Esophagus squamous epithelium (tissue), 5 donors: ENCODE measurements around the gene GATAD1. TPM values are rescaled to one million over a fixed set of nuclear protein-coding genes. Genes with fewer than 3 reads are reported as not detected.
"Not testable (repeated sequence)": the region's sequence is repeated elsewhere in the genome, so short reads cannot be mapped to it uniquely, and the experiment has no call there.

Source experiments
- DNase-seq: peaks from one replicate; lab custom pipeline; 2025; lab: John Stamatoyannopoulos, UW
- H3K27ac ChIP-seq, 4 donors: fragments of 200-600 bp; sonication (generic); one replicate each; pipeline ENCODE4 v1.5.1; 2016 to 2019; ENCODE audit warnings: mild to moderate bottlenecking in 1 of 4
- H3K27me3 ChIP-seq, 4 donors: fragments of 200-600 bp; sonication (generic); 1 replicate in 3 of 4; 2 replicates in 1 of 4; pipeline versions ENCODE4 v1.5.1 to v1.6.0; 2017 to 2021; ENCODE audit warnings: antibody characterized with exemption in 1 of 4
- H3K36me3 ChIP-seq, 3 donors: fragments of 200-600 bp; sonication (generic); one replicate each; pipeline ENCODE4 v1.5.1; 2016 to 2019
- H3K4me1 ChIP-seq, 3 donors: fragments of 200-600 bp; sonication (generic); one replicate each; pipeline ENCODE4 v1.5.1; 2017 to 2019
- H3K4me3 ChIP-seq, 4 donors: fragments of 200-600 bp; sonication (generic); 1 replicate in 3 of 4; 2 replicates in 1 of 4; pipeline ENCODE4 v1.5.1; 2016 to 2019; ENCODE audit warnings: mild to moderate bottlenecking in 2 of 4, moderate library complexity in 1 of 4
- H3K9me3 ChIP-seq, 3 donors: fragments of 200-600 bp; sonication (generic); one replicate each; pipeline ENCODE4 v1.5.1; 2016 to 2019
- CTCF ChIP-seq, 6 experiments: fragments of 450-650 bp in 4 of 6; fragments of 200-600 bp in 2 of 6; sonication (generic) in 2 of 6; IDR thresholded peaks; one replicate each; pipeline ENCODE4 v1.5.1; 2016 to 2019; ENCODE audit warnings: antibody characterized with exemption in 6 of 6, mild to moderate bottlenecking in 4 of 6, moderate library complexity in 4 of 6
- POLR2A ChIP-seq, 4 donors: fragments of 450-650 bp; IDR thresholded peaks; one replicate each; pipeline ENCODE4 v1.6.1; 2017; ENCODE audit warnings: antibody characterized with exemption in 4 of 4, mild to moderate bottlenecking in 4 of 4, moderate library complexity in 3 of 4
- WGBS, 2 donors: methylation state at CpG; one replicate each; pipeline ENCODE4 v1.1.5; 2018; 5-methylcytosine and 5-hydroxymethylcytosine counted together
- intact Hi-C: fragments of 100-400 bp; cut with DNase I; formaldehyde crosslinking; loops from one replicate; pipeline ENCODE4 v1.15.0; 2022
- total RNA-seq, 4 donors: library from RNA; depleted of rRNA; stranded (reverse); fragments of >200 nt; gene quantifications; one replicate each; pipeline ENCODE4 v1.1.0, GENCODE V29; 2016
- donor health status: DM: yes; HTN: yes; CAD: no.

Gene GATAD1
- total RNA-seq, 4 donors from 2014 or later = 9.2 to 30.9 (median 18.0) TPM

GRCh38 chr7:92403760-92404074 lies 43.6 kb upstream of the GATAD1 start:
- no peak for DNase-seq
- WGBS, 2 donors = 85 to 89% methylated on average over 6 of the region's 6 CpGs
- Histone ChIP-seq H3K4me3 (no peak overlapping the region), H3K27me3 (no peaks in the 10 kb centered on the region), H3K9me3 (no peaks in the 10 kb centered on the region), H3K27ac (no peak overlapping the region), H3K36me3 (peaks cover 0 to 20% (median 2%) of the 10 kb centered on the region in 3 donors), H3K4me1 (peaks cover 0 to 20% (median 4%) of the 10 kb centered on the region in 3 donors)
- TF ChIP-seq CTCF (IDR thresholded peaks at IDR 0.05) (no peak), POLR2A (IDR thresholded peaks at IDR 0.05) (no peak)
- intact Hi-C loops = no loop called here

GRCh38 chr7:92404170-92404614 lies 43.1 kb upstream of the GATAD1 start:
- DNase-seq = no peak
- H3K27ac ChIP-seq = no peak overlapping the region
- intact Hi-C loops = no loop called here
- no peaks in the 10 kb centered on the region for H3K27me3 ChIP-seq
- peaks cover 0 to 20% (median 4%) of the 10 kb centered on the region in 3 donors for H3K4me1 ChIP-seq
- H3K36me3 ChIP-seq = peaks cover 0 to 16% (median 0%) of the 10 kb centered on the region in 3 donors
- WGBS, 2 donors = 64 to 76% methylated on average over 3 to 6 of the region's 6 CpGs
- no peak for TF ChIP-seq POLR2A (IDR thresholded peaks at IDR 0.05)
- H3K9me3 ChIP-seq = no peaks in the 10 kb centered on the region
- no peak overlapping the region for H3K4me3 ChIP-seq

- 95 to 100% methylated on average over 1 of the region's 1 CpG for WGBS, 2 donors
- H3K36me3 ChIP-seq = no peaks in the 10 kb centered on the region
Measured at GRCh38 chr7:92409357-92409756, 37.9 kb upstream of the GATAD1 start.

GRCh38 chr7:92410162-92410561 lies 37.1 kb upstream of the GATAD1 start:
- H3K4me1 ChIP-seq, H3K4me3 ChIP-seq, intact Hi-C loops, H3K27ac ChIP-seq, H3K36me3 ChIP-seq, DNase-seq, H3K9me3 ChIP-seq: not testable (repeated sequence)
- WGBS, 2 donors = 91% methylated on average over 6 of the region's 6 CpGs
- H3K27me3 ChIP-seq = peaks cover 0 to 12% (median 0%) of the 10 kb centered on the region in 4 donors

More at GRCh38 chr7:92409357-92409756, 37.9 kb upstream of the GATAD1 start:
- no peak for DNase-seq
- H3K4me1 ChIP-seq = no peaks in the 10 kb centered on the region
- H3K9me3 ChIP-seq = no peaks in the 10 kb centered on the region
- peaks cover 0 to 12% (median 0%) of the 10 kb centered on the region in 4 donors for H3K27me3 ChIP-seq
- no peak for TF ChIP-seq POLR2A (IDR thresholded peaks at IDR 0.05)
- TF ChIP-seq CTCF (IDR thresholded peaks at IDR 0.05) = no peak
- no peak overlapping the region for H3K4me3 ChIP-seq
- intact Hi-C loops = no loop called here
- no peak overlapping the region for H3K27ac ChIP-seq

GRCh38 chr7:92412745-92413144 lies 34.5 kb upstream of the GATAD1 start:
- DNase-seq = no peak
- TF ChIP-seq POLR2A (IDR thresholded peaks at IDR 0.05) (no peak), CTCF (IDR thresholded peaks at IDR 0.05) (no peak)

GRCh38 chr7:92413550-92413949 lies 33.7 kb upstream of the GATAD1 start:
- Histone ChIP-seq H3K27ac (no peak overlapping the region), H3K27me3 (peaks cover 0 to 12% (median 0%) of the 10 kb centered on the region in 4 donors), H3K36me3 (no peaks in the 10 kb centered on the region), H3K4me3 (no peak overlapping the region), H3K9me3 (no peaks in the 10 kb centered on the region), H3K4me1 (no peaks in the 10 kb centered on the region)
- TF ChIP-seq CTCF (IDR thresholded peaks at IDR 0.05) (no peak), POLR2A (IDR thresholded peaks at IDR 0.05) (no peak)
- intact Hi-C loops = no loop called here
- DNase-seq = no peak
- WGBS, 2 donors = 40 to 61% methylated on average over 2 to 5 of the region's 5 CpGs

More at GRCh38 chr7:92412745-92413144, 34.5 kb upstream of the GATAD1 start:
- 80 to 81% methylated on average over 11 of the region's 11 CpGs for WGBS, 2 donors
- Histone ChIP-seq H3K36me3 (no peaks in the 10 kb centered on the region), H3K9me3 (no peaks in the 10 kb centered on the region), H3K4me1 (no peaks in the 10 kb centered on the region), H3K4me3 (no peak overlapping the region), H3K27ac (no peak overlapping the region), H3K27me3 (peaks cover 0 to 12% (median 0%) of the 10 kb centered on the region in 4 donors)
- intact Hi-C loops = no loop called here
